K562 (cell line): ENCODE results near the gene OTX2.

Experiments
- CHD1 ChIP-seq: fragments of 200-600 bp; sonication (generic); IDR thresholded peaks from one replicate; pipeline ENCODE4 v1.6.1; 2012; ENCODE audit warnings: mild to moderate bottlenecking, moderate library complexity, low read length, inconsistent platforms
- CTCF ChIP-seq, 3 experiments: IDR thresholded peaks in 2 of 3; conservative IDR thresholded peaks in 1 of 3; 2 replicates each; pipeline ENCODE4 v1.5.1; 2011 to 2012; ENCODE audit warnings: low read length in 3 of 3, mild to moderate bottlenecking in 3 of 3, control low read depth in 2 of 3, improper control_type of control experiment in 1 of 3, inconsistent platforms in 1 of 3, low read depth in 1 of 3, mixed read lengths in 1 of 3, moderate library complexity in 1 of 3; ENCODE audit not compliant: insufficient read depth in 2 of 3
- EWSR1 ChIP-seq: fragments of 450-650 bp; IDR thresholded peaks from 2 replicates; pipeline ENCODE4 v1.6.1; 2018; ENCODE audit warnings: borderline replicate concordance, mild to moderate bottlenecking, low read depth, moderate library complexity; ENCODE audit not compliant: partially characterized antibody
- MEF2A ChIP-seq: IDR thresholded peaks from 2 replicates; pipeline ENCODE4 v1.6.1; 2011; ENCODE audit warnings: low read depth, mild to moderate bottlenecking, low read length, moderate library complexity; ENCODE audit not compliant: control insufficient read depth
- NR1H2 ChIP-seq: sonication (generic); formaldehyde crosslinking; IDR thresholded peaks from 2 replicates; pipeline ENCODE4 v1.4.0; 2020; ENCODE audit warnings: mild to moderate bottlenecking, missing genetic modification reagents
- NR3C1 ChIP-seq: sonication (generic); formaldehyde crosslinking; IDR thresholded peaks from 2 replicates; pipeline ENCODE4 v1.8.1; 2022; ENCODE audit warnings: missing genetic modification reagents
- RAD21 ChIP-seq, 2 experiments: fragments of 250-450 bp in 1 of 2; fragments of 450-650 bp in 1 of 2; sonication (Bioruptor Pico) in 1 of 2; formaldehyde crosslinking in 1 of 2; IDR thresholded peaks in 1 of 2; conservative IDR thresholded peaks in 1 of 2; 2 replicates each; pipeline versions ENCODE4 v1.4.0 to v1.8.0; 2020 to 2022; ENCODE audit warnings: mild to moderate bottlenecking in 2 of 2, moderate library complexity in 1 of 2
- TARDBP ChIP-seq: fragments of 450-650 bp; IDR thresholded peaks from 2 replicates; pipeline ENCODE4 v1.6.1; 2016
- TRIM24 ChIP-seq, 2 experiments: fragments of 450-650 bp; IDR thresholded peaks; 2 replicates each; pipeline ENCODE4 v1.6.1; 2016
- YY1 ChIP-seq, 3 experiments: IDR thresholded peaks; 2 replicates each; pipeline ENCODE4 v1.6.1; 2011; ENCODE audit warnings: low read length in 2 of 3, mild to moderate bottlenecking in 2 of 3, moderate library complexity in 2 of 3, borderline replicate concordance in 1 of 3, control low read depth in 1 of 3, low read depth in 1 of 3; ENCODE audit not compliant: insufficient read depth in 3 of 3, insufficient replicate concordance in 2 of 3, control insufficient read depth in 1 of 3, insufficient read length in 1 of 3; ENCODE audit errors: extremely low read depth in 1 of 3
- ZBTB17 ChIP-seq: fragments of 450-650 bp; formaldehyde crosslinking; IDR thresholded peaks from 2 replicates; pipeline ENCODE4 v1.4.0; 2020; ENCODE audit warnings: mild to moderate bottlenecking
- ZFP36 ChIP-seq: fragments of 150-350 bp; IDR thresholded peaks from 2 replicates; pipeline ENCODE4 v1.6.1; 2018; ENCODE audit warnings: low read length, low read depth; ENCODE audit not compliant: partially characterized antibody
- ZNF184 ChIP-seq: sonication (generic); formaldehyde crosslinking; IDR thresholded peaks from 2 replicates; pipeline ENCODE4 v1.5.0; 2020; ENCODE audit warnings: missing genetic modification reagents
- TF ChIP-seq, protein P1 (sequence below): fragments of 250-450 bp; sonication (Bioruptor Pico); IDR thresholded peaks from 2 replicates; pipeline ENCODE4 v1.4.0; 2020; ENCODE audit warnings: mild to moderate bottlenecking, moderate library complexity

- no peak for TF ChIP-seq ZFP36
- TF ChIP-seq ZBTB17 (CRISPR knock-in tag): no peak
- no peak for TF ChIP-seq YY1 (IDR thresholded peaks at IDR 0.05; ENCODE audit: borderline replicate concordance in 1 of 3, control insufficient read depth in 1 of 3, extremely low read depth in 1 of 3, insufficient read depth in 3 of 3, insufficient read length in 1 of 3, insufficient replicate concordance in 2 of 3, low read depth in 1 of 3, low read length in 2 of 3)
- TF ChIP-seq NR3C1 (CRISPR knock-in tag): no peak
- TF ChIP-seq ZNF184 (CRISPR knock-in tag): no peak
- TF ChIP-seq, protein P1, sequence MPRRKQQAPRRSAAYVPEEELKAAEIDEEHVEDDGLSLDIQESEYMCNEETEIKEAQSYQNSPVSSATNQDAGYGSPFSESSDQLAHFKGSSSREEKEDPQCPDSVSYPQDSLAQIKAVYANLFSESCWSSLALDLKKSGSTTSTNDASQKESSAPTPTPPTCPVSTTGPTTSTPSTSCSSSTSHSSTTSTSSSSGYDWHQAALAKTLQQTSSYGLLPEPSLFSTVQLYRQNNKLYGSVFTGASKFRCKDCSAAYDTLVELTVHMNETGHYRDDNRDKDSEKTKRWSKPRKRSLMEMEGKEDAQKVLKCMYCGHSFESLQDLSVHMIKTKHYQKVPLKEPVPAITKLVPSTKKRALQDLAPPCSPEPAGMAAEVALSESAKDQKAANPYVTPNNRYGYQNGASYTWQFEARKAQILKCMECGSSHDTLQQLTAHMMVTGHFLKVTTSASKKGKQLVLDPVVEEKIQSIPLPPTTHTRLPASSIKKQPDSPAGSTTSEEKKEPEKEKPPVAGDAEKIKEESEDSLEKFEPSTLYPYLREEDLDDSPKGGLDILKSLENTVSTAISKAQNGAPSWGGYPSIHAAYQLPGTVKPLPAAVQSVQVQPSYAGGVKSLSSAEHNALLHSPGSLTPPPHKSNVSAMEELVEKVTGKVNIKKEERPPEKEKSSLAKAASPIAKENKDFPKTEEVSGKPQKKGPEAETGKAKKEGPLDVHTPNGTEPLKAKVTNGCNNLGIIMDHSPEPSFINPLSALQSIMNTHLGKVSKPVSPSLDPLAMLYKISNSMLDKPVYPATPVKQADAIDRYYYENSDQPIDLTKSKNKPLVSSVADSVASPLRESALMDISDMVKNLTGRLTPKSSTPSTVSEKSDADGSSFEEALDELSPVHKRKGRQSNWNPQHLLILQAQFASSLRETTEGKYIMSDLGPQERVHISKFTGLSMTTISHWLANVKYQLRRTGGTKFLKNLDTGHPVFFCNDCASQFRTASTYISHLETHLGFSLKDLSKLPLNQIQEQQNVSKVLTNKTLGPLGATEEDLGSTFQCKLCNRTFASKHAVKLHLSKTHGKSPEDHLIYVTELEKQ (CRISPR knock-in tag): no peak
- no peak for TF ChIP-seq MEF2A
- TF ChIP-seq TARDBP: no peak
- no peak for TF ChIP-seq TRIM24 (IDR thresholded peaks at IDR 0.05)
- no peak for TF ChIP-seq CHD1
- TF ChIP-seq RAD21 (CRISPR knock-in tag; conservative IDR thresholded peaks at IDR 0.05 in 1 of 2, IDR thresholded peaks at IDR 0.05 in 1 of 2): no peak
- no peak for TF ChIP-seq NR1H2 (CRISPR knock-in tag)
- TF ChIP-seq EWSR1: no peak
- TF ChIP-seq CTCF (IDR thresholded peaks at IDR 0.05 in 2 of 3, conservative IDR thresholded peaks at IDR 0.05 in 1 of 3; ENCODE audit: insufficient read depth in 2 of 3, low read depth in 1 of 3, low read length in 3 of 3): no peak
Measured at GRCh38 chr14:56857216-56857615, 46.9 kb upstream of the OTX2 start.
